Spleen (tissue), 11 donors: ENCODE results near the gene AKAP13. TPM values are rescaled to one million over a fixed set of nuclear protein-coding genes. Genes with fewer than 3 reads are reported as not detected.
A peak's percentile ranks its signal among the peaks of the same experiment; 100 is the strongest.

Source experiments
- DNase-seq: peaks from one replicate; pipeline ENCODE4 v3.0.0-alpha.2; 2020
- H3K27ac ChIP-seq, 8 donors: fragments of 200-600 bp; sonication (generic) in 7 of 8; 1 replicate in 4 of 8; 2 replicates in 4 of 8; pipeline versions ENCODE4 v1.5.0 to v1.8.0; 2016 to 2021; ENCODE audit warnings: inconsistent platforms in 4 of 8, mild to moderate bottlenecking in 4 of 8, moderate library complexity in 1 of 8
- H3K27me3 ChIP-seq, 7 donors: fragments of 200-600 bp; sonication (generic) in 6 of 7; replicated peaks in 1 of 7; 1 replicate in 4 of 7; 2 replicates in 3 of 7; pipeline versions ENCODE4 v1.5.0 to v1.8.0; 2016 to 2021; ENCODE audit warnings: inconsistent platforms in 3 of 7, mild to moderate bottlenecking in 1 of 7
- H3K36me3 ChIP-seq, 6 donors: fragments of 200-600 bp; sonication (generic) in 5 of 6; 1 replicate in 4 of 6; 2 replicates in 2 of 6; pipeline versions ENCODE4 v1.5.0 to v1.8.0; 2016 to 2021; ENCODE audit warnings: inconsistent platforms in 2 of 6
- H3K4me1 ChIP-seq, 6 donors: fragments of 200-600 bp; sonication (generic) in 5 of 6; 1 replicate in 3 of 6; 2 replicates in 3 of 6; pipeline versions ENCODE4 v1.5.0 to v1.8.0; 2016 to 2021; ENCODE audit warnings: inconsistent platforms in 3 of 6
- H3K4me3 ChIP-seq, 8 donors: fragments of 200-600 bp; sonication (generic) in 7 of 8; 1 replicate in 4 of 8; 2 replicates in 4 of 8; pipeline versions ENCODE4 v1.5.0 to v1.8.0; 2016 to 2021; ENCODE audit warnings: inconsistent platforms in 4 of 8, mild to moderate bottlenecking in 4 of 8, moderate library complexity in 2 of 8
- H3K9me3 ChIP-seq, 8 donors: fragments of 200-600 bp; sonication (generic) in 7 of 8; 1 replicate in 4 of 8; 2 replicates in 4 of 8; pipeline versions ENCODE4 v1.5.0 to v1.8.0; 2016 to 2021; ENCODE audit warnings: inconsistent platforms in 4 of 8
- CTCF ChIP-seq, 11 experiments: fragments of 200-600 bp in 7 of 11; fragments of 450-650 bp in 4 of 11; sonication (generic) in 4 of 11; IDR thresholded peaks in 8 of 11; conservative IDR thresholded peaks in 3 of 11; 1 replicate in 7 of 11; 2 replicates in 4 of 11; pipeline versions ENCODE4 v1.4.0 to v1.8.0; 2016 to 2021; ENCODE audit warnings: antibody characterized with exemption in 11 of 11, inconsistent platforms in 4 of 11, mild to moderate bottlenecking in 1 of 11
- POLR2A ChIP-seq, 3 donors: fragments of 450-650 bp; IDR thresholded peaks; one replicate each; pipeline ENCODE4 v1.5.1; 2017; ENCODE audit warnings: antibody characterized with exemption in 3 of 3, mild to moderate bottlenecking in 1 of 3
- POLR2AphosphoS5 ChIP-seq, 3 donors: sonication (generic); formaldehyde crosslinking; IDR thresholded peaks; one replicate each; pipeline ENCODE4 v1.5.1; 2017; ENCODE audit warnings: antibody characterized with exemption in 3 of 3
- WGBS, 5 donors: extraction: QIAGEN DNeasy Blood & Tissue Kit in 3 of 5; methylation state at CpG; one replicate each; pipeline versions ENCODE4 v1.1.5 to v1.1.7; 2013 to 2018; 5-methylcytosine and 5-hydroxymethylcytosine counted together
- intact Hi-C: fragments of 100-400 bp; cut with DNase I; formaldehyde crosslinking; loops from one replicate; pipeline ENCODE4 v1.15.0; 2023; ENCODE audit warnings: low total_unique reads
- polyA plus RNA-seq, 3 donors: library from polyadenylated mRNA; stranded (reverse); fragments of 200-250 nt; gene quantifications; one replicate each; pipeline ENCODE4 v1.2.1, GENCODE V29; 2013
- total RNA-seq, 7 donors: library from RNA; depleted of rRNA in 3 of 7; stranded (reverse); fragments of >200 nt in 3 of 7; fragmentation: NEBNext Ultra II Directional in 4 of 7; extraction: Animal tissue kit (Norgen Biotek cat#: 25700) in 4 of 7; gene quantifications; one replicate each; pipeline versions ENCODE4 v1.1.0 to v1.2.1, GENCODE V29; 2016 to 2021
- donor health status: healthy with polysubstance abuse.
- donor health status: DM: no; HTN: no; CAD: no; lungs with moderate emphysema.
- donor health status: DM: no; HTN: no; CAD: no.
- donor health status: Bipolar disorder and iron deficiency.
- donor health status: healthy.
- donor health status: DM: no; HTN: no; CAD: no.
- donor health status: DM: yes; HTN: yes; CAD: no.

AKAP13 gene
- total and polyA plus RNA-seq, 10 donors = 35.4 to 413 (median 260) TPM

GRCh38 chr15:85408270-85408746, 27.9 kb downstream of the AKAP13 start:
- Histone ChIP-seq H3K9me3 (no peaks in the 10 kb centered on the region), H3K27me3 (no peaks in the 10 kb centered on the region), H3K27ac (peak overlapping the region in 6 of 8 donors; percentile 53 to 81 (median 61)), H3K36me3 (no peaks in the 10 kb centered on the region), H3K4me1 (peaks cover 21 to 100% (median 71%) of the 10 kb centered on the region in 6 donors), H3K4me3 (peak overlapping the region in 1 of 8 donors; percentile 7)
- TF ChIP-seq CTCF (IDR thresholded peaks at IDR 0.05 in 8 of 11, conservative IDR thresholded peaks at IDR 0.05 in 3 of 11) (no peak), POLR2A (IDR thresholded peaks at IDR 0.05) (no peak), POLR2AphosphoS5 (IDR thresholded peaks at IDR 0.05) (no peak)
- no peak for DNase-seq
- WGBS, 5 donors = 53 to 66% (median 55%) methylated on average over 6 of the region's 6 CpGs
- intact Hi-C loops = no loop called here

GRCh38 chr15:85412066-85412465, 31.7 kb downstream of the AKAP13 start:
- no peak for TF ChIP-seq CTCF (IDR thresholded peaks at IDR 0.05 in 8 of 11, conservative IDR thresholded peaks at IDR 0.05 in 3 of 11)
- TF ChIP-seq POLR2A (IDR thresholded peaks at IDR 0.05) = no peak
- no peak for TF ChIP-seq POLR2AphosphoS5 (IDR thresholded peaks at IDR 0.05)
- intact Hi-C loops = no loop called here
- no peaks in the 10 kb centered on the region for H3K36me3 ChIP-seq
- no peaks in the 10 kb centered on the region for H3K9me3 ChIP-seq
- no peak overlapping the region for H3K4me3 ChIP-seq
- H3K27ac ChIP-seq = peak overlapping the region in 3 of 8 donors; percentile 11 to 80 (median 77)
- no peak for DNase-seq
- H3K4me1 ChIP-seq = peaks cover 13 to 91% (median 52%) of the 10 kb centered on the region in 6 donors
- no peaks in the 10 kb centered on the region for H3K27me3 ChIP-seq
- WGBS, 5 donors = 26 to 31% (median 29%) methylated on average over 3 of the region's 3 CpGs

GRCh38 chr15:85412956-85413854, 32.8 kb downstream of the AKAP13 start:
- DNase-seq = peak; percentile 88
- Histone ChIP-seq H3K4me1 (peaks cover 10 to 80% (median 45%) of the 10 kb centered on the region in 6 donors), H3K9me3 (no peaks in the 10 kb centered on the region), H3K4me3 (peak overlapping the region in 1 of 8 donors; percentile 11), H3K27ac (peak overlapping the region in 7 of 8 donors; percentile 53 to 80 (median 72)), H3K36me3 (no peaks in the 10 kb centered on the region), H3K27me3 (no peaks in the 10 kb centered on the region)
- intact Hi-C loops = no loop called here
- 50 to 57% (median 53%) methylated on average over 14 of the region's 14 CpGs for WGBS, 5 donors
- TF ChIP-seq POLR2A (IDR thresholded peaks at IDR 0.05) (no peak), POLR2AphosphoS5 (IDR thresholded peaks at IDR 0.05) (peak in 1 of 3 donors; percentile 80), CTCF (IDR thresholded peaks at IDR 0.05 in 8 of 11, conservative IDR thresholded peaks at IDR 0.05 in 3 of 11) (peak in 5 of 11 experiments; percentile 14 to 44 (median 26))

GRCh38 chr15:85414037-85414436, 33.6 kb downstream of the AKAP13 start:
- no peak for TF ChIP-seq CTCF (IDR thresholded peaks at IDR 0.05 in 8 of 11, conservative IDR thresholded peaks at IDR 0.05 in 3 of 11)
- no peak for TF ChIP-seq POLR2AphosphoS5 (IDR thresholded peaks at IDR 0.05)
- TF ChIP-seq POLR2A (IDR thresholded peaks at IDR 0.05) = no peak
- peaks cover 10 to 73% (median 41%) of the 10 kb centered on the region in 6 donors for H3K4me1 ChIP-seq
- H3K9me3 ChIP-seq = no peaks in the 10 kb centered on the region
- intact Hi-C loops = no loop called here
- H3K27me3 ChIP-seq = no peaks in the 10 kb centered on the region
- H3K27ac ChIP-seq = peak overlapping the region; percentile 17 to 80 (median 71)
- WGBS, 5 donors = 67 to 82% (median 80%) methylated on average over 4 of the region's 4 CpGs
- peak overlapping the region in 1 of 8 donors; percentile 11 for H3K4me3 ChIP-seq
- no peaks in the 10 kb centered on the region for H3K36me3 ChIP-seq
- no peak for DNase-seq
